Uterus (tissue), 4 donors: ENCODE results near the gene PGAM1. TPM values are rescaled to one million over a fixed set of nuclear protein-coding genes. Genes with fewer than 3 reads are reported as not detected.

ENCODE experiments used
- DNase-seq, 2 donors: peaks; one replicate each; pipeline ENCODE4 v3.0.0-alpha.2; 2019 to 2020
- H3K27ac ChIP-seq, 2 donors: fragments of 200-600 bp; sonication (generic); 1 replicate in 1 of 2; 2 replicates in 1 of 2; pipeline ENCODE4 v1.5.1; 2016 to 2018
- H3K27me3 ChIP-seq, 2 donors: fragments of 200-600 bp; sonication (generic); one replicate each; pipeline ENCODE4 v1.5.1; 2018 to 2019; ENCODE audit warnings: control low read depth in 1 of 2
- H3K36me3 ChIP-seq, 2 donors: fragments of 200-600 bp; sonication (generic); one replicate each; pipeline ENCODE4 v1.5.1; 2019; ENCODE audit warnings: control low read depth in 1 of 2
- H3K4me1 ChIP-seq, 2 donors: fragments of 200-600 bp; sonication (generic); one replicate each; pipeline ENCODE4 v1.5.1; 2018 to 2019; ENCODE audit warnings: control low read depth in 1 of 2
- H3K4me3 ChIP-seq, 2 donors: fragments of 200-600 bp; sonication (generic); 1 replicate in 1 of 2; 2 replicates in 1 of 2; pipeline ENCODE4 v1.5.1; 2018 to 2019; ENCODE audit warnings: mild to moderate bottlenecking in 1 of 2
- H3K9me3 ChIP-seq, 2 donors: fragments of 200-600 bp; sonication (generic); one replicate each; pipeline ENCODE4 v1.5.1; 2019; ENCODE audit warnings: control low read depth in 1 of 2
- POLR2A ChIP-seq, 2 donors: fragments of 450-650 bp; IDR thresholded peaks; one replicate each; pipeline ENCODE4 v1.6.1; 2016; ENCODE audit warnings: antibody characterized with exemption in 2 of 2, mild to moderate bottlenecking in 1 of 2, moderate library complexity in 1 of 2
- intact Hi-C: fragments of 100-400 bp; cut with DNase I; formaldehyde crosslinking; loops from one replicate; pipeline ENCODE4 v1.15.1; 2023; ENCODE audit warnings: low total_unique reads
- small RNA-seq: library from RNA; depleted of rRNA; stranded (forward); fragments of <200 nt; gene quantifications from one replicate; pipeline ENCODE3, GENCODE V24; 2016
- total RNA-seq, 4 donors: library from RNA; depleted of rRNA in 3 of 4; stranded (reverse); fragments of >200 nt in 3 of 4; gene quantifications; one replicate each; pipeline versions ENCODE4 v1.1.0 to v1.2.4, GENCODE V29; 2014 to 2023
- TF ChIP-seq, protein P1 (sequence below), 4 experiments: fragments of 200-600 bp in 2 of 4; fragments of 450-650 bp in 2 of 4; sonication (generic) in 2 of 4; IDR thresholded peaks; one replicate each; pipeline ENCODE4 v1.5.1; 2016 to 2019; ENCODE audit warnings: antibody characterized with exemption in 4 of 4, mild to moderate bottlenecking in 2 of 4, moderate library complexity in 1 of 4
- donor health status: DM: yes; HTN: yes; CAD: no.

PGAM1 gene
- total RNA-seq, 4 donors from 2014 or later, result 106 to 142 (median 127) TPM

- Histone ChIP-seq H3K27ac (no peak overlapping the region), H3K4me3 (no peak overlapping the region), H3K36me3 (no peaks in the 10 kb centered on the region), H3K4me1 (no peaks in the 10 kb centered on the region), H3K9me3 (no peaks in the 10 kb centered on the region), H3K27me3 (no peaks in the 10 kb centered on the region)
- intact Hi-C loops, result no loop called here
- DNase-seq, result no peak
- no peak for TF ChIP-seq POLR2A (IDR thresholded peaks at IDR 0.05)
- TF ChIP-seq, protein P1, sequence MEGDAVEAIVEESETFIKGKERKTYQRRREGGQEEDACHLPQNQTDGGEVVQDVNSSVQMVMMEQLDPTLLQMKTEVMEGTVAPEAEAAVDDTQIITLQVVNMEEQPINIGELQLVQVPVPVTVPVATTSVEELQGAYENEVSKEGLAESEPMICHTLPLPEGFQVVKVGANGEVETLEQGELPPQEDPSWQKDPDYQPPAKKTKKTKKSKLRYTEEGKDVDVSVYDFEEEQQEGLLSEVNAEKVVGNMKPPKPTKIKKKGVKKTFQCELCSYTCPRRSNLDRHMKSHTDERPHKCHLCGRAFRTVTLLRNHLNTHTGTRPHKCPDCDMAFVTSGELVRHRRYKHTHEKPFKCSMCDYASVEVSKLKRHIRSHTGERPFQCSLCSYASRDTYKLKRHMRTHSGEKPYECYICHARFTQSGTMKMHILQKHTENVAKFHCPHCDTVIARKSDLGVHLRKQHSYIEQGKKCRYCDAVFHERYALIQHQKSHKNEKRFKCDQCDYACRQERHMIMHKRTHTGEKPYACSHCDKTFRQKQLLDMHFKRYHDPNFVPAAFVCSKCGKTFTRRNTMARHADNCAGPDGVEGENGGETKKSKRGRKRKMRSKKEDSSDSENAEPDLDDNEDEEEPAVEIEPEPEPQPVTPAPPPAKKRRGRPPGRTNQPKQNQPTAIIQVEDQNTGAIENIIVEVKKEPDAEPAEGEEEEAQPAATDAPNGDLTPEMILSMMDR (IDR thresholded peaks at IDR 0.05), result no peak
These were observed 55.1 kb downstream of the PGAM1 start for GRCh38 chr10:97481071-97481470.

- H3K4me3 ChIP-seq, result no peak overlapping the region
- H3K4me1 ChIP-seq, result no peaks in the 10 kb centered on the region
- intact Hi-C loops, result no loop called here
- TF ChIP-seq, protein P1 (IDR thresholded peaks at IDR 0.05), result no peak
- no peak for TF ChIP-seq POLR2A (IDR thresholded peaks at IDR 0.05)
- no peaks in the 10 kb centered on the region for H3K9me3 ChIP-seq
- DNase-seq, result no peak
- H3K27me3 ChIP-seq, result no peaks in the 10 kb centered on the region
- no peak overlapping the region for H3K27ac ChIP-seq
- H3K36me3 ChIP-seq, result no peaks in the 10 kb centered on the region
These were observed 56.4 kb downstream of the PGAM1 start for GRCh38 chr10:97482381-97482780.

Small RNAs within 50 kb of the gene (small RNA-seq; reads per million reads assigned to genes)
- gene RF00019, result not detected

Other genes with a start within 250 kb of the PGAM1 start
- under 1 TPM in 2 of 4 donors, not detected in 2; 0.35 to 0.49 TPM for gene SLIT1, start 240.2 kb upstream of the PGAM1 start, total RNA-seq
- gene ARHGAP19, start 133.6 kb upstream of the PGAM1 start, total RNA-seq, result 10 to 100 TPM in 3 of 4 donors, 1 to 10 TPM in 1; 5.3 to 25.8 (median 14.0) TPM
- gene FRAT1, start 106.9 kb upstream of the PGAM1 start, total RNA-seq, result 1 to 10 TPM; 1.8 to 6.9 (median 3.2) TPM
- gene FRAT2, start 91.5 kb upstream of the PGAM1 start, total RNA-seq, result 10 to 100 TPM in 1 of 4 donors, 1 to 10 TPM in 3; 2.4 to 14.9 (median 4.8) TPM
- 10 to 100 TPM; 14.8 to 27.6 (median 25.0) TPM for gene RRP12, start 24.9 kb upstream of the PGAM1 start, total RNA-seq
- gene EXOSC1, start 19.8 kb downstream of the PGAM1 start, total RNA-seq, result 100 to 1,000 TPM in 1 of 4 donors, 10 to 100 TPM in 3; 26.7 to 349 (median 48.3) TPM
- gene ZDHHC16, start 20.0 kb downstream of the PGAM1 start, total RNA-seq, result 10 to 100 TPM in 2 of 4 donors, 1 to 10 TPM in 2; 1.8 to 31.8 (median 19.0) TPM
- 10 to 100 TPM; 44.6 to 87.7 (median 73.7) TPM for gene MMS19, start 72.2 kb downstream of the PGAM1 start, total RNA-seq
- gene UBTD1, start 72.7 kb downstream of the PGAM1 start, total RNA-seq, result 10 to 100 TPM in 1 of 4 donors, 1 to 10 TPM in 2, under 1 TPM in 1; 0.29 to 25.9 (median 6.7) TPM
- under 1 TPM in 2 of 4 donors, not detected in 2; 0.43 to 0.48 TPM for gene ANKRD2, start 146.6 kb downstream of the PGAM1 start, total RNA-seq
- 1 to 10 TPM in 2 of 4 donors, under 1 TPM in 2; 0.26 to 2.5 (median 0.97) TPM for gene HOGA1, start 158.2 kb downstream of the PGAM1 start, total RNA-seq
- gene C10orf62, start 163.5 kb downstream of the PGAM1 start, total RNA-seq, result not detected
- gene MORN4, start 207.3 kb downstream of the PGAM1 start, total RNA-seq, result 10 to 100 TPM in 3 of 4 donors, 1 to 10 TPM in 1; 3.1 to 11.5 (median 10.8) TPM
- 10 to 100 TPM in 3 of 4 donors, 1 to 10 TPM in 1; 5.6 to 14.7 (median 11.9) TPM for gene PI4K2A, start 214.5 kb downstream of the PGAM1 start, total RNA-seq